Gastrocnemius medialis (tissue), 4 donors: ENCODE data around the gene NCAPH2.

Experiments used
- CTCF ChIP-seq, 5 experiments: fragments of 450-650 bp in 3 of 5; fragments of 200-600 bp in 2 of 5; sonication (generic) in 2 of 5; IDR thresholded peaks in 4 of 5; conservative IDR thresholded peaks in 1 of 5; 1 replicate in 4 of 5; 2 replicates in 1 of 5; pipeline ENCODE4 v1.5.1; 2016 to 2019; ENCODE audit warnings: antibody characterized with exemption in 5 of 5, mild to moderate bottlenecking in 3 of 5, moderate library complexity in 3 of 5
- POLR2A ChIP-seq, 2 donors: fragments of 450-650 bp; IDR thresholded peaks; one replicate each; pipeline ENCODE4 v1.6.1; 2017; ENCODE audit warnings: antibody characterized with exemption in 2 of 2, mild to moderate bottlenecking in 2 of 2, moderate library complexity in 2 of 2

GRCh38 chr22:50506611-50507420 is 1.2 kb upstream of the NCAPH2 start:
- TF ChIP-seq CTCF (IDR thresholded peaks at IDR 0.05 in 4 of 5, conservative IDR thresholded peaks at IDR 0.05 in 1 of 5) (no peak), POLR2A (IDR thresholded peaks at IDR 0.05) (no peak)
